Epithelial cell of proximal tubule (primary cell): Measurements from ENCODE around the gene MNDA. TPM values are rescaled to one million over a fixed set of nuclear protein-coding genes. Genes with fewer than 3 reads are reported as not detected.

Source experiments
- DNase-seq: peaks from one replicate; pipeline ENCODE4 v3.0.0-alpha.2; 2011; ENCODE audit warnings: low read depth
- H3K4me3 ChIP-seq: 2 replicates; pipeline ENCODE4 v1.5.1; 2011; ENCODE audit warnings: low read depth, mild to moderate bottlenecking, low read length
- CTCF ChIP-seq: conservative IDR thresholded peaks from 2 replicates; pipeline ENCODE4 v1.5.1; 2012; ENCODE audit warnings: low read depth, mild to moderate bottlenecking, low read length
- total RNA-seq: library from RNA; depleted of rRNA; stranded (reverse); fragments of >200 nt; gene quantifications from 2 replicates; pipeline ENCODE4 v1.2.3, GENCODE V29; 2015

MNDA gene
- total RNA-seq, 1 donor from 2014 or later: not detected

GRCh38 chr1:158814970-158815369, 16.2 kb upstream of the MNDA start:
- DNase-seq: no peak
- no peak for TF ChIP-seq CTCF
- H3K4me3 ChIP-seq: no peak overlapping the region

GRCh38 chr1:158818560-158818959, 12.6 kb upstream of the MNDA start:
- no peak for TF ChIP-seq CTCF
- DNase-seq: no peak
- no peak overlapping the region for H3K4me3 ChIP-seq

- H3K4me3 ChIP-seq: no peak overlapping the region
- TF ChIP-seq CTCF: no peak
- no peak for DNase-seq
Measured at GRCh38 chr1:158818975-158819431, 12.1 kb upstream of the MNDA start.

GRCh38 chr1:158819461-158820443, 11.4 kb upstream of the MNDA start:
- TF ChIP-seq CTCF: no peak
- no peak overlapping the region for H3K4me3 ChIP-seq
- no peak for DNase-seq

GRCh38 chr1:158821723-158822122, 9.4 kb upstream of the MNDA start:
- TF ChIP-seq CTCF: no peak
- no peak overlapping the region for H3K4me3 ChIP-seq
- DNase-seq: no peak

GRCh38 chr1:158830074-158830677, 975 bp upstream of the MNDA start:
- no peak overlapping the region for H3K4me3 ChIP-seq
- DNase-seq: no peak
- no peak for TF ChIP-seq CTCF

GRCh38 chr1:158833264-158833663, 2.1 kb downstream of the MNDA start:
- H3K4me3 ChIP-seq: no peak overlapping the region
- DNase-seq: no peak
- TF ChIP-seq CTCF: no peak
